ENCODE measurements around the gene BRI3.
"Not testable (repeated sequence)": the region's sequence is repeated elsewhere in the genome, so short reads cannot be mapped to it uniquely, and the experiment has no call there.

The BRI3 gene

DNA sequence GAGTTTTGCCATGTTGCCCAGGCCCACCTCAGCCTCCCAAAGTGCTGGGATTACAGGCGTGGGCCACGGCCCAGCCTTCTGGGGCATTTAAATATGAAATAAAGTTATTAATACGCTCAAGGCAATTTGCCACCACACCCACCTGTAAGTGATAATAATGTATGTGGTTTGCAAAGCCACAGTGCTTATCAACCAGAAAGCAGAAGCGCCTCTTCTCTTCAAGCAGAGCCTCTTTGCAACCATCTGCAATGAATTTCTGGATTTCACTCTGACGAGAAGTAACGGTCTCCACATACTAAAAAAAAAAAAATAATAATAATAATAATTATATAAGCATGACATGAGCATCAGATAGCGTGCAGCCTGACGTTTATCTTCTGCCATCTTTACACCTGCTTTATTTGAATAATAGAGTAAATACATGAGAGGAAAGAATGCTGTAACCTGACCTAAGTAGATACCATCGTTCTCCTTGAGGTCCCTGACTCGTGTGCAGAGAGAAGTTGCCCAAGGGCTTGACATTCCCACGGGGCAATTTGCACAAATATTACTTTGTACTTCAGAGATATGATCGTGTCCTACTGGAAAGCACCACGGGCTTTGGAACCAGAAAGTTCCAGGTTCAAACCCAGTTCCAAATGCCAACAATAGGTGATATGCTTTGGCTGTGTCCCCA, 34.0 kb downstream of the BRI3 start:
- DNase-seq (ENCODE audit: low read depth): no peak

DNA sequence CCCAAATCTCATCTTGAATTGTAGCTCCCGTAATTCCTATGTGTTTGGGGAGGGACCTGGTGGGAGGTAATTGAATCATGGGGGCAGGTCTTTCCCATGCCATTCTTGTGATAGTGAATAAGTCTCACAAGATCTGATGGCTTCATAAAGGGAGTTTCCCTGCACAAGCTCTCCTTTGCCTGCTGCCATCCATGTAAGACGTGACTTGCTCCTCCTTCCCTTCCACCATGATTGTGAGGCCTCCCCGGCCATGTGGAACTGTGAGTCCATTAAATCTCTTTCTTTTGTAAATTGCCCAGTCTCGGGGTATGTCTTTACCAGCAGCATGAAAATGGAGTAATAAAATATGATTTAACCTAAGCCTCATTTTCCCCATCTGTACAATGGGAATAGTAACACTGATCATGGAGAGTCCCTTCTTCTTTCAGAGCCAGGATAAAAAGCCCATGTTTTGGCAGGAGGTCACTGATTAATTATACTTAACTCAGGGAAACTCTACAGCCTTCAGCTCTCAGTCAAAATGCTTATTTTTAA, 34.6 kb downstream of the BRI3 start:
- DNase-seq (ENCODE audit: low read depth): not testable (repeated sequence)

DNA sequence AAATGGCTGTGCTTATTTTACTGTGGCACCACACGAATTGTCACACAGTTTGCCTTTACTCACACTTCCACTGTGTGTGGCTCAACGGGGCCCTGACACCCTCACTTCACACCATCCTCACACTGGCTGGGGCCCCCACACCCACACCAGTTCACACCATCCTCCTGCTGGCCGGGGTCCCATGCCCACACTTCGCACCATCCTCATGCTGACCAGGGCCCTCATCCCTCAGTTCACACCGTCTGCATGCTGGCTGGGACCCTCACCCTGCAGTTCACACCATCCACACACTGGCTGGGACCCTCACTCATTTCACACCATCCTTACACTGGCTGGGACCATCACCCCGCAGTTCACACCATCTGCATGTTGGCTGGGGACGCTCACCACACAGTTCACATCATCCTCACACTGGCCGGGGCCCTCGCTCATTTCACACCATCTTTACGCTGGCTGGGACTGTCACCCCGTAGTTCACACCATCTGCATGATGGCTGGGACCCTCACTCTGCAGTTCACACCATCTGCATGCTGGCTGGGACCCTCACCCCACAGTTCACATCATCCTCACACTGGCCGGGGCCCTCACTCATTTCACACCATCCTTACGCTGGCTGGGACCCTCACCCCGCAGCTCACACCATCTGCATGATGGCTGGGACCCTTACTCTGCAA, 36.0 kb downstream of the BRI3 start:
- no peak for DNase-seq (ENCODE audit: low read depth)

DNA sequence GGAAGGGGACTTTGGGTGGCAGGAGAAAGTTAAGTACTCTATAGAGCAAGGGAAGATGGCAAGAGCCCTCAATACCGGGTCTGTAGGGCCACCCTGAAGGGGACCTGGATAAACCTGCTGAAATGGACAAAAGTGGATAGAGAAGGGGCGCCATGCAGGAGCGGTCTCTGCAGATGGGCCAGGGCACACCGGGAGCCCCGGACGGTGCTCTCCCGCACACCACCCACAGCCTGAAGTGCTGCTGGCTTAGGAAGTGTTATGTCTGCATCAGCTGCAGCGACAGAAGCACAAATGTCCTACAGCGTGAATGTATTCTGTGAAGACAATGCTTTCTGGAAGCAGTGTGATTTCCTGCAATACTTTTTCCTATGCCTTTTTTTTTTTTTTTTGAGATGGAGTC, 37.7 kb downstream of the BRI3 start:
- DNase-seq (ENCODE audit: low read depth): no peak

DNA sequence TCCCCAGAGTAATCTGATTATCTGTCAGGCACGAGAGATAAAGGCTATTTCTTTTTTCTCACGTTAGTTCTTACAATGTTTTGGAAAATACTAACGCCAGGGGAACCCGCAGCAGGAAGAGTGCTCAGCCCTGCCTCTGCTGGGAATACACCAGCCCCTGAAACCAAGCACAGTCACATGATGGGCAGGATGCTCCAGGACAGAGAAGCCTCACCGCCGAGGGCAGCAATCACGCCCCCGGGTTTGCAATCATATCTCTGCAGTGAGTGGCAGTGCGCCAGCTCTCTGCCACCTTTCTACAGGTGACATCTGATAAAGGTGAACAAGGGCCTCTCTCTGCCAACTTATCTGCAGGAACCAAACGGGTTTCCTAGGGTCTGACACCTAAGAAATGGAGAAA, 39.8 kb downstream of the BRI3 start:
- no peak for DNase-seq (ENCODE audit: low read depth)

DNA sequence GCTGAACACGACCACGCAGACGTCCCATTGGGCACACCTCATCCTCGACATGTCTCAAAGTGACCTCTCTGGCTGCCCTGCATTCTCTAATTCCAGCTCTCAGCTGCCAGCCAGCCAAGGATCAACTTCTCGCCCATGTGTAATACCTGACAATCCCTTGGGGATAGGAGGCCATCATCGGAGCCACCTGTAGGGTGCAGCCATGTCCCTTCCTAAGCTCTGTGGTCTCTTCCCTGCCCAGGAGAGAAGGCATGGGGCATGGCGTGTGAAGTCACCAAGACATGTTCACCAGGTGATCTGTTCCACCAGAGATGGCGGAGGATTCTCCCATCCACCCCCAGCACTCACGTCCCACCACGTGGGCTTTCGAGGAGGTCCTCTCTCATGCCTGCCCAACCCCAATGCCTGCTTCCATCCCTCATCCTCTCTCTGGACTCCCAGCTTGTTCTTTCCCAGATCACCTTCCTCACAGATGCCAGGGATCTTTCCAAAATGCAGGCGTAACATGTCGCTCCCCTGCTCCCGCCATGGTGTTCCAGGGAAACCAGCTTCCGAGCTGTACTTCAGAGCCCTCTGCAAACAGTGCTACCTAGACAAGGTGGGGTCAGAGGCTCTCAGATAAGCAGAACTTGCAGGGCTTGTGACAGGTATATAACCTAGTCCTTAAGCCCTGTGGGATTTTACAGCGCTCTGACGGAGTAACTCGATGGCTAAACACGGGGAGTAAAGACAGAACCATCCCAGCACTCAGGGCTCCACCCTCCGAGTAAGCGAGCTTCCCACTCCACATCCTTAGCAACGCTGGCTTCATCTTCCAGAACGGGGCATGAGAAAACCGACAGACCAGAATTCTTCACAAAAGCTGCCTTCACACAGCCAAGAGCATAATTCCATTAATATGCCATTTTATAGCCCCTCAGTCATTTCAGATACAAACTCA, 41.1 kb downstream of the BRI3 start:
- DNase-seq (ENCODE audit: low read depth): no peak

DNA sequence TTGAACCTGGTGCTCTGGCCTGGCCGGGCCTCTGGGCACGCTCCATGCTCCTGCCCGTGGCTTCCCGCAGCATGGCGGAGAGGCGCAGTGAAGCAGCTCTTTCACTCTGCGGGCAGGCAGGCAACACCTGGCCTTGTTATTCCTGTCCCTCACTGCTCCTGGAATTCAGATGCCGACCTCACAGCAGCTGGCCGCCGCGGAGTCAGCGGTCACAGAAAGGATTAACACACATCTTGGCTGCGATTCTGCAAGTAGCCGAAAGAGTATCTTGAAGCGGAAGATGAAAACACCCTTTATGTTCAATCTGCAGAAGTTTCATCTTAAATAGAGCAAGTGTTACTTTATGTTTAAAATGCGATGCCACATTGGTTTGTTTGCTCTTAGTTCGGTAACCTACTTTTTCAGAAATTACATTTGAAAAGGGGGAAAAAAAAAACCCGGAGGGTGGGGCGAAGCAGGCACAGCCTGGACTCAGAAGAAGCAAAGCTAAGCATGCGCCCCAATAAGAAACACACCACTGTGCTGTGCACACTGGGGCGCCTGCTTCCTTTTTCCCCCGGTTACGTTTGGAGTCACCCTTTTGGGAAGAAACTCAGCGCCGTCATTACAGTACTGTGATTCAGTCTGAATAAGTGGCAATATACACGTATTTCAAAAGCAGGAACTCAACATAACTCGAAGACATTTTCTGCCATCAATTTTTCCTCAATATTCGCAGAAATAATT, 42.3 kb downstream of the BRI3 start:
- no peak for DNase-seq (ENCODE audit: low read depth)

DNA sequence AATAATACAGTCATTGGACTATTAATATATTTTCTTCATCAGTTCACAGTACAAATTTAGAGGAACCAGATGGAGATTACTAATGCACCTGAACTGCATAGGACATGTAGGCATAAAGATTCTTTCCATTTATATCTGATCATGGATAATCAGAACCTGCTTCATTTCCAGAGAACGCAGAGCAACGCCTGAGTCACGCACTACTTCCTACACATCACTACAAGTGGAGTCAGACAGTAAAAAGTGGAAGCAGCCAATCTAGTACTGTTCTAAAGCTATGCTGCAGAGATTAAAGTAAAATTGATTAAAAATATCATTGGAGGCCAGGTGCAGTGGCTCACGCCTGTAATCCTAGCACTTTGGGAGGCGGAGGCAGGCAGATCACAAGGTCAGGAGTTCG, 43.3 kb downstream of the BRI3 start:
- no peak for DNase-seq (ENCODE audit: low read depth)

DNA sequence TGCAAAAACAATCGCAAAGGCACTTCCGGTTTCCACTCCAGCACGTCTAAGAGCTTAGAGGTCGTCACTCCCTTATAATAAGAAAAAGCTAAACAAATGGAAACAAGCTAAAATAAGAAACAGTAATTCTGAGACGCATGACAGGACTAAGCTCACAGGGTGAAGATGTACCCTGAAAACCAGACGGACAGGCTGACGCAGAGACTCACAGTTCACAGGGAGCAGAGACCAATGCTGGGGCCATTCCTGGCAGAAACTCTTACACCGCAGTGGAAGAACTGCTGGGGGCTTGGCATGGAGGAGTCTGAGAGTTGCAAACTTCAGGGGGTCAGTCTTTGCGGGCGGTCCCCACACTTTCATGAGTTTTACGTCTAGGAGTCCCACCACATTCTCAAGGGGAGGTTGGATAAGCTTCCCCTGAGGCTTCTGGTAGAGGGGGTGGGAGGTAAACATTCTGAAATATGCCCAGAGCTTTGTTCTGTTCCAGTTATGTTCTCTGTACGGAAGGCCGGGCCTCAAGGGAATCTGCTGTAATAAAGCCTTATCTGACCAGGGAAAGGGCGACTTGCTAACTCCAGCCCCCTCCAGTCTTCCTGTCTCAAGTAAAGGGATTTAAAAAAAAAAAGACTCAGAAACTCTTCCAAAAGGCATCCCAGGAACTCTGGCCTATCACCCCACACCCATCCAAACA, 47.8 kb downstream of the BRI3 start:
- DNase-seq (ENCODE audit: low read depth): no peak

DNA sequence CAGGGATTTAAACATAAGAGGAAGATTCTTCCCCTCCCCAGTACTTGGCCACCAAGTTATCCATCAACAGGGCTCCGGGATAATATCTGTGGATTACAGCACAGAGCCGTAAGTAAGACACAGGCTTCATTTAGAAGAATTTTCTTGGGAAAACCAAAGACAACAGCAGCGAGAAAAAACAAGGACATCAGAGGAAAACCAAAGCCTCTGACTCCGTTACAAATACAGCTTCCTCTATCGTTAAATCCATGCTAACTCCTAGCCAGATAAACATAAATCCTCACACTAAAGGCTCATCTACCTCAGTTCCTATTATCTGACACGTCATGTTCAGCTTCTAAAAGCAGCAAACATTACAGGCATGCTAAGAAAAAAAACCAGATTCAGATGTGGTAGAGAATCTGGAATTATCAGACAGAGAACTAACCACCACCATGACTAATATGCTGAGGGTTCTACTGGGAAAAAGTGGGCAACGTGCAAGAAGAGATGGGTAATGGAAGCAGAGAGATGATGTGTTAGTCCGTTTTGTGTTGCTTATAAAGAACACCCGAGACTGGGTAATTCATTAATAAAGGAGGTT, 48.4 kb downstream of the BRI3 start:
- peak; percentile 35 for DNase-seq (ENCODE audit: low read depth)

DNA sequence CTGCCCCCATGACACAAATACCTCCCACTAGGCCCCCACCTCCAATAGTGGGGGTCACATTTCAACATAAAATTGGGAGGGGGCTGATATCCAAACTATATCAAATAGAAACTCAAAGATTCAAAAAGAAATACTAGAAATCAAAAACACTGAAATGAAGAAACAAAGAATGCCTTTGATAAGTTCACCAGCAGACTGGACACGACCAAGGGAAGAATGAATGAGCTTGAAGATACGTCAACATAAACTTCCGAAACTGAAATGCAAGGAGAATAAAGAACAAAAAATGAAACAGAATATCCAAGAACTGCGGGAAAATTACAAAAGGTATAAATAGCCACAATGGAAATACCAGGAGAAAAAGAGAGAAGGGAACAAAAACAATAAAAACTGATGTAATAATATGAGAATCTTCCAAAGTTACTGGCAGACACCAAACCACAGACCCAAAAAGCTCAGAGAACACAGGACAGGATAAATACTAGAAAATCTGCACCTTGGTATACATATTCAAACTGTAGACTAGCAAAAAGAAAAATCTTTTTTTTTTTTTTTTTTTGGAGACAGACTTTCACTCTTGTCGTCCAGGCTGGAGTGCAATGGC, 49.5 kb downstream of the BRI3 start:
- DNase-seq (ENCODE audit: low read depth): no peak

DNA sequence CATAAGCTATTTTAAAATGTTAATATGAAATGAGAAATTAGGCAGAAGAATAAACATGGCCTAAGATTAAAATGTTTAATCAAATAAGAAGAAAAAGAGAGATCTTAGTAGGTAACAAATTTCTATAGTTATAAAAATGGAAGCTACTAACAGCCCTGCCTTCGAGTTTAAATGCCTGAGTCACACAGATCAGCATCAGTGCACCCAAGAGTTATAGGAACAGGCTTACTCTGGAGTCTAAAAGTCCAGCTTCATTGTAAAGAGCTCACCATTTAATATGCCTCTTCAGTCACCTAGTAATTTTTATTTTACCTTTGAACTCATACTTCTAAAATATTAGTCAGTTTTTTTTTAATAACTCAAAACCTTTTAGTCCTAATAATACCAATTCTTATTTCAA, 52.6 kb downstream of the BRI3 start:
- no peak for DNase-seq (ENCODE audit: low read depth)

DNA sequence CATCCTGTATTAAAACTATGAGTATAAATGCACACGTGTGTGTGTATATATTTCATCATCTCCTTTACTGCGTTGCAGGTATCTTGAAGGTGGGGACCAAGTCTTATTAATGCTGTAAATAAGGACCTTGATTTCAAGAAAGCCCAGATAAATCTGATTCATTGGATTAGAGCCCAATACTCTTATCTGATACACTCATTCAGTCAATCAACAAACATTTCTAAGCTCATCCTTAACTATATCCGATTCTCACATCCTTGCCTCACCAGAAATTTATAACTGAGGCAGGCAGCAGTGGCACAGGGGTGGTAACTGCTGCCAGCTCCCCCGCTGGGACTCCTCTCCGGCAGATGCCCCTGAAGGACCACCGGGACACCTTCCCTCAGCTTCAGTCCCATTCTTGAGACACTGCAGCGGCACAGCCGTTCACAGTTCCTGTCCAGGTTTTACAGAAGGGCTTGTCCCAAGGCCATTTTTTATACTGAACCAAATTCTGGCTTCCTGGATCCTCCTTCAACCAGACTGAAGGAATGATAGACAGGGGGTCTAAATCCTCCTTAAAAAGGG, 54.0 kb downstream of the BRI3 start:
- DNase-seq (ENCODE audit: low read depth): no peak

DNA sequence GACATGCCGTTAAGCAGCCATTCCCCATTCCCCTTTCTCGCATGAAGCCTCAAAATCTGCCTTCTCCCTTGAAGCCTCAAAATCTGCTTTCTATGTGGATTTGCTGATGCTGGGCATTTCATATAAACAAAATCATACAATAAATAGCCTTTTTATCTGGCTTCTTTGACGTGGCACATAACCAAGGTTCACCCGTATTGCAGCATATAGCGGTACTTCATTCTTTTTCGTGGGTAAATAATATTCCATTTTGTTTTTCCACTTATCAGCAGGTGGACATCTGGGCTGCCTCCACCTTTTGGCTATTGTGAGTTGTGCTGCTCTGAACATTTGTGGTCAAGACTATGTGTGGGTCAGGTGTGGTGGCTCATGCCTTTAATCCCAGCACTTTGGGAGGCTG, 57.0 kb downstream of the BRI3 start:
- DNase-seq (ENCODE audit: low read depth): no peak

DNA sequence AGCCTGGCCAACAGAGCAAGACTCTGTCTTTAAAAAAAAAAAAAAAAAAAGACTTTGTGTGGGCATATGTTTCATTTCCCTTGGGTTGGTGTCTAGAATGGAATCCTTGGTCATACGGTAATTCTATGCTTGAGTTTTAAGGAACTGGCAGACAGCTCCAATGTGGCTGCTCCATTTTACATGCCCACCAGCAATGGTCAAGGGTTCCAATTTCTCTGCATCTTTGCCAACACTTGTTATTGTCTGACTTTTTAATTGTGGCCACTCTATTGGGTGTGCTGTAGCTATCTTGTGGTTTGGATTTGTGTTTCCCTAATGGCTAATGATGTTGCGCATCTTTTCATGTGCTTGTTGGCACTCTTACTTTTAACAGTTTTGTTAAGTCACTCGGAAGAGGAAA, 57.6 kb downstream of the BRI3 start:
- no peak for DNase-seq (ENCODE audit: low read depth)

DNA sequence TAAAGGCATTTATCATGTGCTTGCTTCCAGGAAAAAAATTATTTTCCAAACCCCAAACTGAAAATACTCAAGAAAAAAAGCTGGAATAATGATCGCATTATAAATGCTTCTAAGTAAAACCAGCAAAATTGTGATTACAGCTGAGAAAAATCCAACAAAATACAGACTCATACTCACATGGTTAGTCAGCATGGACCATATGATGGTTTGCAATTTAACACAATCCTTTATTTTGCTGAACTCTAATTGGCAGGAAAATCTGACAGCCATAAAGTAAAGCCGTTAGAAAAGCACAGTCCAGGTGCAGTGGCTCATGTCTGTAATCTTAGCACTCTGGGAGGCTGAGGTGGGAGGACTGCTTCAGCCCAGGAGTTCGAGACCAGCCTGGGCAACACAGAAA, 59.6 kb downstream of the BRI3 start:
- DNase-seq (ENCODE audit: low read depth): peak; percentile 54

Measured in GM04503 (cell line).